HepG2 (cell line): ENCODE data around the gene BTBD3. TPM values are rescaled to one million over a fixed set of nuclear protein-coding genes. Genes with fewer than 3 reads are reported as not detected.

ENCODE experiments used
- AKNA ChIP-seq: sonication (generic); formaldehyde crosslinking; IDR thresholded peaks from 2 replicates; pipeline ENCODE4 v1.4.0; 2020; ENCODE audit warnings: missing genetic modification reagents, borderline replicate concordance
- CSRNP1 ChIP-seq: sonication (generic); formaldehyde crosslinking; IDR thresholded peaks from 2 replicates; pipeline ENCODE4 v1.8.1; 2023; ENCODE audit warnings: mild to moderate bottlenecking, missing genetic modification reagents
- HBP1 ChIP-seq: IDR thresholded peaks from 2 replicates; pipeline ENCODE4 v1.6.1; 2016; ENCODE audit warnings: low read depth, control low read depth
- NFIB ChIP-seq: sonication (generic); formaldehyde crosslinking; IDR thresholded peaks from 2 replicates; pipeline ENCODE4 v1.9.0; 2021; ENCODE audit warnings: missing genetic modification reagents, mild to moderate bottlenecking, borderline replicate concordance
- PLRG1 ChIP-seq: fragments of 450-650 bp; conservative IDR thresholded peaks from 2 replicates; pipeline ENCODE4 v1.6.1; 2016
- RERE ChIP-seq: IDR thresholded peaks from 2 replicates; pipeline ENCODE4 v1.6.1; 2016; ENCODE audit warnings: low read depth, missing genetic modification reagents, missing compliant biosample characterization
- TEAD2 ChIP-seq: sonication (generic); formaldehyde crosslinking; IDR thresholded peaks from 2 replicates; pipeline ENCODE4 v1.9.0; 2021; ENCODE audit warnings: missing genetic modification reagents
- UBTF ChIP-seq: sonication (generic); formaldehyde crosslinking; IDR thresholded peaks from 2 replicates; pipeline ENCODE4 v1.4.0; 2020; ENCODE audit warnings: mild to moderate bottlenecking, missing genetic modification reagents
- ZFP37 ChIP-seq: sonication (generic); formaldehyde crosslinking; IDR thresholded peaks from 2 replicates; pipeline ENCODE4 v1.4.0; 2020; ENCODE audit warnings: missing genetic modification reagents, borderline replicate concordance
- ZNF251 ChIP-seq: sonication (generic); formaldehyde crosslinking; IDR thresholded peaks from 2 replicates; pipeline ENCODE4 v1.9.0; 2021; ENCODE audit warnings: mild to moderate bottlenecking, missing genetic modification reagents
- ZSCAN21 ChIP-seq: sonication (generic); formaldehyde crosslinking; IDR thresholded peaks from 2 replicates; pipeline ENCODE4 v1.8.0; 2022; ENCODE audit warnings: mild to moderate bottlenecking, missing genetic modification reagents, moderate library complexity, borderline replicate concordance
- polyA plus RNA-seq, 8 experiments: library from polyadenylated mRNA; depleted of rRNA in 3 of 8; stranded (reverse) in 7 of 8; unstranded in 1 of 8; fragments of >200 nt; fragmentation: Illumina TruSeq in 4 of 8; extraction: Trizol in 4 of 8; gene quantifications; 2 replicates each; pipeline versions ENCODE4 v1.2.1 to v1.2.3, GENCODE V29; 2011 to 2016; ENCODE audit warnings: low read depth in 4 of 8, missing spikeins in 1 of 8, mixed read lengths in 1 of 8; ENCODE audit not compliant: insufficient read depth in 1 of 8
- total RNA-seq, 5 experiments: library from RNA; depleted of rRNA; stranded (reverse); fragments of >200 nt; fragmentation: Illumina TruSeq; extraction: Trizol; gene quantifications; 2 replicates each; pipeline ENCODE4 v1.2.3, GENCODE V29; 2016; ENCODE audit warnings: low read depth in 1 of 5

The BTBD3 gene
- total and polyA plus RNA-seq, 2 of the 13 experiments (the other 11 are each of a cell fraction or from before 2014, with no cell fraction given): 32.2 to 41.8 TPM

- TF ChIP-seq CSRNP1: 0 out of 2 replicates have a peak, but pooled peaks have one; percentile 57
- TF ChIP-seq ZFP37 (CRISPR knock-in tag): 0 out of 2 replicates have a peak, but pooled peaks have one; percentile 75
- no peak for TF ChIP-seq UBTF (CRISPR knock-in tag)
- no peak for TF ChIP-seq TEAD2 (CRISPR knock-in tag)
- TF ChIP-seq ZSCAN21: no peak
- TF ChIP-seq PLRG1: no peak
- TF ChIP-seq RERE: no peak
- TF ChIP-seq NFIB (CRISPR knock-in tag): no peak
- peak; percentile 60; the same call in 1 of the 2 replicates for TF ChIP-seq HBP1 (CRISPR knock-in tag)
- no peak for TF ChIP-seq ZNF251 (CRISPR knock-in tag)
- peak; percentile 73; the same call in 1 of the 2 replicates for TF ChIP-seq AKNA
Observed at GRCh38 chr20:11891776-11892545, 25.7 kb upstream of the BTBD3 start (continued).
